Stimulated activated CD4-positive, alpha-beta T cell treated with anti-CD3 and anti-CD28 coated beads, Interleukin-4, amount 100 ng/mL, for 48 hours (primary cell): ENCODE data around the gene DCTPP1.

Experiments
- DNase-seq, 2 donors: peaks; one replicate each; pipeline ENCODE4 v3.0.0-alpha.2; 2020; ENCODE audit warnings: low read depth in 2 of 2

The DCTPP1 gene

DNA sequence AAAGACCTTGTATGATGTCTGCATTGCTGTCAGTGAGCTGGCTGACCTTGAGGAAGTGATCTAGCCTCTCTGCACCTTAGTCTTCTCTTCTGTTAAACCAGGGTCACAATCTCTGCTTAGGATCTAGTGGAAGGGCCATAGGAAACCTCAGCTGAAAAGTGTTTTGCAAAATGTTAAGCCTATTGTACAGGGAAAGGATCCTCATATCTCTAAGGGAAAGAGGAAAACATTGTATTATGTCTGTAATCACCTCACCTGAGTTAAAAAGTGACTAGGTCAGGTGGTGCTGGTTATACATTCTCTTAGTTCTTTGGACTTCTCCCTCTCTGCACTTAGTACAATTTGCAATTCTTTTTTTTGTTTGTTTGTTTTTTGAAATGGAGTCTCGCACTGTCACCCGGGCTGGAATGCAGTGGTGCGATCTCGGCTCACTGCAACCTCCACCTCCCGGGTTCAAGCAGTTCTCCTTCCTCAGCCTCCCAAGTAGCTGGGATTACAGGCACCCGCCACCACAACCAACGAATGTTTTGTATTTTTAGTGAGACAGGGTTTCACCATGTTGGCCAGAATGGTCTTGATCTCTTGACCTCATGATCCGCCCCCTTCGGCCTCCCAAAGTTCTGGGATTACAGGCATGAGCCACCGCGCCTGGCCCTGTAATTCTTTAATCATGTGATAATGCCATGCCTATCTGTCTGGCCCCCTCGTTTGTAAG, 17.8 kb upstream of the DCTPP1 start:
- DNase-seq, result no peak

DNA sequence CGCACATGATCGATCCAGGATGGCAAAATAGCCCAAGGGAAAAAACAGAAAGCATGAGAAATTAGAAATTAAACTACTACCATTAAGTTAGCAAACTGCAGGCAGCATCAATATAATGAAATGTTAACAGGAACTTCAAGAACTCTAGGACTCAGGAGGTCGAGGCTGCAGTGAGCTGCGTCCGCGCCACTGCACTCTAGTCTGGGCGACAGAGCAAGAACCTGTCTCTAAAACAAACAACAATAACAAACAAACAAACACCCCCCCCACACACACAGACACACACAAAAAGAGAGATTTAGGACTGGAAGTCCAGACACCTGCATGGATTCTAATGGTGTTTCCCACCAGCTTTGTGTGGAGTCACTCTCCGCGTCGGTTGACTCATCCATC, 16.4 kb upstream of the DCTPP1 start:
- DNase-seq, result no peak

DNA sequence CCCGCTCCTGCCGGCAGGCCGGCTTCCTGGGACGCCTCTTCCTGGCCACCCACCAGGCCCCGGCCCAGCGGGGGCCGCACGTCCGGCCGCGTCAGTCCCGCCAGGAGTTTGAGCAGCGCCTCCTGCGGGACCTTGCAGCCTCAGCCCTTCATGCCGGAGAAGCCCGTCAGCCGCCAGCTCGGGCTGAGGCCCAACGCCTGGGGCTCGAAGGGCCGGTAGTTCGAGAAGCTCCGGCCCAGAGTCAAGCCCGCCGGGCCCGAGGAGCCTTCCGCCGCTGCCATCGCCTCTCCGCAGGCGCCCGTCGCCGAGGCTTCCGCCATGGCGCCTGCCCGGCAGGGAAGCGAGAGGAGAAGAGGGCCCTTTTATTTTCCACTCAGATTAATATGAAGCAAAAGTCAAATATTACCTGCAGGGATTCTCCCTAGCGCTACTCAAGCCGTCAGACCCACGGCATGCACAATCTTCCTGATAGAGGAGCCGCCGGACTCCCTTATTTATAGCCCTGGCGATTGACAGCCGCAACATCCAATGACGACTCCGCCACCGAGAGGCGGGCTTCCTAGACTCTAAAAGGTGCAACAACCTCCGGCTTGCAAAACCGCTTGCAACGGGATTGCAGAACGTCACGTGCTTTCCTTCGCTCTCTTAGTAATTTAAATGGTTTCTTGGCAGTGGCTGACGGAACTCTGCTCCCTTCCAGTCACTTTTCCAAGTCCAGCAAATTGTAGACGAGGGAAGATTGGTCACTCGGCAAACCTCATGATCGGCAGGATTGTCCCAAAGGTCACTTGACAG, 15.8 kb upstream of the DCTPP1 start, which contains the start of gene SEPHS2:
Gene SEPHS2 (minus strand): TSS at position 467 of the 795 bp plus-strand sequence. CDS start 147 bp downstream, at position 320.
- DNase-seq, result peak; percentile 95

DNA sequence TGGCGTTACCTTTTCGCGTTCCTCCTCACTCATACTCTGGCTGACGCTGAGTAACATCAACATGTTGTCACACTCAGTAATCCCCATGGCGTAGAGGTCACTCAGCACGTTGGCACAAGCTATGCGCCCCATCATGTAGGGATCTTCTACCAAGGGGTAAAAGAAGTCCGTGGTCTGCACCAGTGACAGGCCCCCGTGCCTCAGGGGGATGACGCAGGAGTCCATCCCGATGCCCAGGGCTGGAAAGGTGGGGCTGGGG, 15.2 kb upstream of the DCTPP1 start:
- no peak for DNase-seq

DNA sequence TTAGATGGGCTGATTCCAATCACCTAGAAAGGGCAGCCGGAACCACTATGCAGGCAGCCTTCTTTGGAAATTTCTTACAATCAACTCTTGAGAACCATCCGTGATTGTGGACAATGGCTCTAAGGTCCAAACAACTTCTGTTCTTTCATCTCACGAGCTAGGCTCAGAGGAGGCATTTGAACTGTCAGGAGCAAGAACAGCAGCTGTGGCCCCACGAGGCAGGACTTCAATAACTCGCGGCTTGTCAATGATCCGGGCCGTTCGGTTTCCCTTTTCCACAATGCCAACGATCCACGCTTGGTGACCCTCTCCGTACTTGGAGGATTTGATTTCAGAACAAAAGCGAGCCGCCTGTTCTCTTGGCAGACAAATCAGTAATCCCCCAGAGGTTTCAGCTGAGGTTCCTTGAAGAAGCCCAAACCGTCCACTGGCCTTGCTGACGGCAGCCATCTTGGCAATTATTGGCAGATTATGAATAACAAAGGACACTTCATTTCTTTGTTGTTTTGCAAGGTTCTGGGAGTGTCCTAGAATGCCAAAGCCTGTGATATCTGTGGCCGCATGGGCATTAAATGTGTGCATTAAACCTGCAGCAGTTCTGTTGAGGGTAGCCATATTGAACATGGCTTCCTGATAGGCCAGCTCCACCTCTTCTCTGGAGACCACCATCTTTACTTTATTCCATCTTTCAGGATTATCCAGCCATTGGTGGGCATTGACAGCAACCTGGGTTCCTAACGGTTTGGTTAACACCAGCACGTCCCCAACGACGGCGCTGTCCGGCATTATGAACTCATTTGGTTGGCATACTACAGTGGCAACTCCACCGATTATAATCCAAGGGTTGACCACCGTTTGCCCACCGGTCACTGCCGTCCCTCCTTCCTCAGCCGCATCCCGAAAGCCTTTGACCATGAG, 14.7 kb upstream of the DCTPP1 start:
- no peak for DNase-seq

DNA sequence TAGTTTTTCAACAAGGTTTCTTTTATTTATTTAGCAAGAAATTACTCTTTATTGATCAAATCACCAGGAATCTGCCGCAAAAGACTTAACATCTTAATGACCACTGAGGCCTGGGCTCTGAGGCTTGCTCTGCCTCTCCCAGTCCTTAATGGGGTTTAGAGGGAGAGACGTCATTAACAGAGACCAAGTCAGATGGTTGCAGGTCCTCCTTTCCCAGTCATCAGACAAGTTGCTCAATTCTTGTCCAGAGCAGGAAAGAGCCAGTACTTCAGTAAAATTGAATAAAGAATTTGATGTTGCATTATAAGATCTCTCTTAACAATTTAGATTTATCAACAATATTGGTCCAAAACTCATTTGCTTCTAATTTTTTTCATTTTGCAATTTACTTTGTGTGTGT, 13.8 kb upstream of the DCTPP1 start:
- no peak for DNase-seq

DNA sequence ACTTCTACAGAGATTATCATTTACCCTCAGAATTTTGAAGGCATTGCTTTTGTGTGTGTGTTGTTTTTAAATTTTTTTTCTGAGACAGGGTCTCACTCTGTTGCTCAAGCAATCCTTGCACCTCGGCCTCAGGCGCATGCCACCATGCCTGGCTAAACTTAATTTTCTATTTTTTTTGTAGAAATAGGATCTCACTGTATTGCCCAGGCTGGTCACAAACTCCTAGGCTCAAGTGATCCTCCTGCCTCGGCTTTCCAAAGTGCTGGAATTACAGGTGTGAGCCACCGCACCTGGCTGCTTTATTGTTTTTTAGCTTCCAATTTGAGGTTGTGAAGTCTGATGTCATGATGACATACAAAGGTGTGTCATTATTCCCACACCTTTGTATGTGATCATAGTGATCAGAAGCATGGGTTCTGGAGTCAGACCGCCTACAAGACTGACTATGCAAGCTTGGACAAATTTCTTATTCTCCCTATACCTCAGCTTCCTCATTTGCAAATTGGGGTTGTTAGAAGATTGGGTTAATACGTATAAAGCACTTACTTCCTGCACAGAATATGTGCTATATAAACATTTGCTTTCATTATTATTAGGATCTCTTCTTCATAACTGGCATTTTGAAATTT, 10.0 kb upstream of the DCTPP1 start:
- no peak for DNase-seq

DNA sequence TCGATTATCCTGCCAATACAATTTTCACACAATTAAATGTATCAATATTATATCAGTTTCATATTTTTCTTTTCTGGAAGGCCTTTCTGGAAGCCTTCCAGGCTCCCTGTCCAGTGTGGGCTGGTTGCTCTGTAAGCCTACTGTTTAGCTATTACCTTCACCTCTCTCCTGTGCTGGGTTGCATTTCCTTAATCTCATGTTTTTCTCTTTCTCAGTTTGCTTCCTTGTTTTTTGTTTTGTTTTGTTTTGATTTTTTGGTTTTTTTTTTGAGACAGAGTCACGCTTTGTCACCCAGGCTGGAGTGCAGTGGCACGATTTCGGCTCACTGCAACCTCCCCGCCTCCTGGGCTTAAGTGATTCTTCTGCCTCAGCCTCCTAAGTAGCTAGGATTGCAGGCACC, 9.0 kb upstream of the DCTPP1 start:
- no peak for DNase-seq

DNA sequence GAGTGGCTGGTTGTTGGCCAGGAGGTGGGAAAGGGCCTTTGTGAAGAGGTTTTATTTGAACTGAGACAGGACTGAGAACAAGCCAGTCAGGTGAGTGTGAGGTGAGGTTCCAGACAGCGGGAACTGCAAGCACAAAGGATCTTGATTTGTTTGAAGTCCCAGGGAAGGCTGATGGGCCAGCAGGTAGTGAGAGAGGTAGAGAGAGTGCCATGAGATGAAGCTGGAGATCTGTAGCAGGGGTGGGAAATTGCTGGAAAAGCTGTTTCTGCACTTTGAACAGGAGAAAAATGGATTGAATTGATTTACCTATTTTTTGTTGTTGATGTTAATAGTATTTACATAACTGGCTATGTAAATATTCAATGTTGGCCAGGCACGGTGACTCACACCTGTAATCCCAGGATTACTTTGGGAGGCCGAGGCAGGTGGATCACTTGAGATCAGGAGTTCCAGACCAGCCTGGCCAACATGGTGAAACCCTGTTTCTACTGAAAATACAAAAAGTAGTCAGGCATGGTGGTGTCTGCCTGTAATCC, 7.7 kb upstream of the DCTPP1 start:
- DNase-seq, result no peak

DNA sequence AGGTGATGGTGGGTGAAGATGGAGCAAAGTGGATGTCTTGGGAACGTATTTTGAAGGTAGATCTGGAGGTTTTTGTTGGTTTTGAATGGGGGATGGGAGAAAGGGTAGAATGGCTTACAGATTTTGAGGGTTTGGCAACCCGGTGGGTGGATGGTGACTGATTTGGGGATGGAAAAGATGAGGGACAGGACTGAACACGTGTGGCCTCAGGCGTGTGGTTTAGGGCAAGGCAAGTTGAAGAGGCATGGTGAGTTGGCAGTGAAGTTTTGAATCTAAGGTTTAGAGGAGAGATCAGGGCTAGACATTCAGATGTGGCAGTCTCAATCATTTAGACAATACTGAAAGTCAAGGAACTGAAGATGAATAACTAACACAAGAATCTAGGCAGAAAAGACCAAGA, 5.0 kb upstream of the DCTPP1 start:
- peak; percentile 54 to 79 for DNase-seq

DNA sequence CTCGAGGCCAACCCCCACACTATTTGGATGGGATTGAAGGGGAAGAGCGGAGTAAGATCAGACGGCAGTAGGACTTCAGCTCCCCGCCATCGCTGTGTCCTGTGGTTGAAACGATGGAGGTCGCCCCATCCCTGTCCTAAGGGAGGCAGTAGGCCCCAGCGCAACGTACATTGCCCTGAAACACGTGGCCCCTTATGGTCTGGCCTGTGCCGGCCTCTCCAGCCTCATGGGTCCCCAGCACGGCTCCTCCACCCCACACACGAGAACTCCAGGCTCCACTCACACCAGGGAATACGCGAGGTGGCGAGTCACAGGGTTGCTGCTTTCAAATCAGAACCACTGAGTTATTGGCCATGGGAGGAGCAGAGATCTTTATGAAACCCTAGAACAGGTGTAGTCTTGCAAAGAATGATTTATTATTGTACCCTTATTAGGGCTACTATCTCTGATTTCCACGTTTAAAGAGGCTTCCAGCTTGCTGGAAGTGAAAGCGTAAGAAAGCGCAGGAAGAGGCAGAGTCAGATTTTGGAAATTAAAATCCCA, 669 bp upstream of the DCTPP1 start:
- DNase-seq, result no peak

DNA sequence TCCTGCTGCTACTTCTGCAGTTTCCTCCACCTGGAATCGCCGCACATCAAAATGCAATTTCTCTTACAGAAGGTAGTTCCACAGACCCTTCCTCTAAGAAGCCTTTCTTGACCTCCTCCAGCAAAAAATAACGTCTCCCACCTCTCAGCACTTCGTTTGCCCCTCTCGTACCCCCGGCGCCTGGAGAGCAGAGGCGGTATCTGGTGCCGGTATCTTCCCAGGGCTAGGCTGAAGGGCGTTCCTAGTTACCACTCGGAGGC, 482 bp downstream of the DCTPP1 start:
- DNase-seq, result no peak

DNA sequence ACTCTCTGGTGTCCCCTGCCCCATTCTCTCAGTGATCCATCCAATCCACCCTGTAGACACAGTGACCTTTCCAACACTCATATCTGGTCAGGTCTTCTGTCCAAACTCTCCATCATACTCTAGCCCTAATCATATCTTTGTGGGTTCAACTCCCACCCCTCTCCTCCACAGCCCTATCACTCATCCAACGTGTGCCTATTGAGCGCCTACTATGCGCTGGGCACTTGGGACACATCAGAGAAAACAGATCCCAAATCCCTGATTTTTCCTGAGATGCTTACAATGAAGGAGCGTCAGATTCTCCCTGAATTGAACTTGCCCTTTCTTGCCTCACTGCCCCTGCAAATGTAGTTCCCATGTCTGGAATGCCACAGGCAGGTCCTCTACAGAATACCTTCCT, 1.8 kb downstream of the DCTPP1 start:
- DNase-seq, result no peak

DNA sequence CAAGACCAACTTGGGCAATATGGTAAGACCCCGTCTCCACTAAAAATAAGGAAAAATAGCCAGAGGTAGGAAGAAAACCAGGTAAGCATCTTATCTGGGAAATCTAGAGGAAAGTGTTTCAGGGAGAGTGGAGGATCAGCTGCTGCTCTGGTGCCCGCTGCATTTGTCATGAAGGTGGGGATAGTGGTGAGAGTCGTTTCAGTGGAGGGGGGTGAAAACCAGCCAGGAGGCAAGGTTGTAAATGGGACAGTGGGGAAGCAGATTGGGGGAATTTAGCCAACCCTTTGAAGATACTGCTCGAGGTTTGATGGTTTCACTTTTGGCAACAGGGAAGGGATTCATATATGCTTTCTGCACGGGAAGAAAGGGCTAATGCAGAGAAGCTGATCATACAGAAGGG, 8.8 kb downstream of the DCTPP1 start:
- DNase-seq, result no peak

DNA sequence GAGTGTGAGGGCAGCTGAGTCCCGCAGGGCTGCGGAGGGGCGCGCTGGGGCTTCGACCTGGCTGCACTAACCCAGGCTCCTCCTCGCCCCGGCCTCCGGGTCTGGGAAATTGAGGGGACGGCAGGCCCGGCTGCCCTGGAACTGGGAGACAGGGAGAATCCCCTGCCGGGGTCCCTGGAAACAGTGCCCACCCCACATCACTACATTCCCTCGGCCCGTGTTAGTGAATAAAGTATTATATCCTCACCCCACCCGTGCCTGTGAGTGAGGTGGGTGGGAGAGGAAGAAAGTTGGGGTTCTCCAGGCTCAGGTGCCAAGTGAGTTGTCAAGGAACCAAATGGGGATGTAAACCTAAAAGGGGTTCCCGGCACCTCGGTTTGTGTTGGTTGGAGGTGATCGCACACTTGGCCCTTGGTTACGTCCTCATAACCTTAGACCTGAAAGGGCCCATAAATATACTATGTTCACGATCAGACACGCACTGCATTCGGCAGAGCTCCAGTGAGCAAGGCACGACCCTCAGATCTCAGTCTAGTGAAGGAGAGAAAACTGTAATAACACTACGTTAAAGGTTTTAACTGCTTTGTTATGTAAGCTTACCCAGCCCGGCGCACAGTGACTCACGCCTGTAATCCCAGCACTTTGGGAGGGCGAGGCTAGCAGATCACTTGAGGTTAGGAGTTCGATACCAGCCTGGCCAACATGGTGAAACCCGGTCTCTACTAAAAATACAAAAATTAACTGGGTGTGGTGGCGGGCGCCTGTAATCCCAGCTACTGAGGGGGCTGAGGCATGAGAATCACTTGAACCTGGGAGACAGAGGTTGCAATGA, 11.3 kb downstream of the DCTPP1 start:
- DNase-seq, result no peak

DNA sequence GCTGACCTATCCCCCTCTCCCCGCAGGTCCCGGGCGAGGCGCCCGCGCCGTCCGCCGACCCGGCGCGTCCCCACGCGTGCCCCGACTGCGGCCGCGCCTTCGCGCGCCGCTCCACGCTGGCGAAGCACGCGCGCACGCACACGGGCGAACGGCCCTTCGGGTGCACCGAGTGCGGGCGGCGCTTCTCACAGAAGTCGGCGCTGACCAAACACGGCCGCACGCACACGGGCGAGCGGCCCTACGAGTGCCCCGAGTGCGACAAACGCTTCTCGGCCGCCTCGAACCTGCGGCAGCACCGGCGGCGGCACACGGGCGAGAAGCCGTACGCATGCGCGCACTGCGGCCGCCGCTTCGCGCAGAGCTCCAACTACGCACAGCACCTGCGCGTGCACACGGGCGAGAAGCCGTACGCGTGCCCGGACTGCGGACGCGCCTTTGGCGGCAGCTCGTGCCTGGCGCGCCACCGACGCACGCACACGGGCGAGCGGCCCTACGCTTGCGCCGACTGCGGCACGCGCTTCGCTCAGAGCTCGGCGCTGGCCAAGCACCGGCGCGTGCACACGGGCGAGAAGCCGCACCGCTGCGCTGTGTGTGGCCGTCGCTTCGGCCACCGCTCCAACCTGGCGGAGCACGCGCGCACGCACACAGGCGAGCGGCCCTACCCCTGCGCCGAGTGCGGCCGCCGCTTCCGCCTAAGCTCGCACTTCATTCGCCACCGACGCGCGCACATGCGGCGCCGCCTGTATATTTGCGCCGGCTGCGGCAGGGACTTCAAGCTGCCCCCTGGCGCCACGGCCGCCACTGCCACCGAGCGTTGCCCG, 12.1 kb downstream of the DCTPP1 start:
- peak; percentile 81 to 84 for DNase-seq

DNA sequence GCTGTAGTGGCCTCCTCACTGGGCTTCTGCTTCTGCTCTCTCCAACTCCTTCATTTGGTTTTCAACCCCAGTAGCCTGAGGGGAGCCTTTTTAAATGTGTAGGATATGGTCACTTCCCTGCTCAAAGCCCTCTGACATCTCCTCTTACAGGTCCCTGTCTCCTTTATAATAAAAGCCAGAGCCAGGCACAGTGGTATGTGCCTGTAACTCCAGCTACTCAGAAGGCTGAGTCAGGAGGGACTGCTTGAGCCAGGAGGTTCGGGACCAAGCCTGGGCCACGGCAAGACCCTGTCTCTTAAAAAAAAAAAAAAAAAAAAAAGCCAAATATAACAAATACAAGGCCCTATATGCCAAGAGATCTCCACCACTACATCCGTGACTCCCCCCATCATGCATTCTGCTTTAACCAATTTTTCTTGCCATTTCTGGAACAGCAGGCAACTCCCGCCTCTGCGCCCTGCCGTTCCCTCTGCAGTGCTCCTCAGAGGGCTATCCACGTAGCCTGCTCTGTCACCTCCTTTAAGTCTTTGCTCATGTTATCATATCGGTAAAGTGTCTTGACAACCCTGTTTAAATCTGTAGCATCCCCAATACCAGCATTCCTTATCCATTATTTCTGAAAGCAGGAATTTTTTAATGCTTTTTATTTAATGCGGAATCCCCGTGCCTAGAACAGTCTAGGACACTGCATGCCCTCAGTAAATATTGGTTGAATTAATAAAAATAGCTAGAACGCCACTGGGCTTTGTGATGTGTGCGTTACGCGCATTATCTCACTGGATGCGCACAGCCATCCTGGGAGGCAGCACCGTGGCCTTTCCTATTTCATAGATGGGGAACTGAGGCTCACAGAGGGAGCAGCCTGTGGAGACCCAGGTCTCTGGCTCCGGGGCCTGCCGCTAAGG, 13.0 kb downstream of the DCTPP1 start:
- DNase-seq, result no peak

DNA sequence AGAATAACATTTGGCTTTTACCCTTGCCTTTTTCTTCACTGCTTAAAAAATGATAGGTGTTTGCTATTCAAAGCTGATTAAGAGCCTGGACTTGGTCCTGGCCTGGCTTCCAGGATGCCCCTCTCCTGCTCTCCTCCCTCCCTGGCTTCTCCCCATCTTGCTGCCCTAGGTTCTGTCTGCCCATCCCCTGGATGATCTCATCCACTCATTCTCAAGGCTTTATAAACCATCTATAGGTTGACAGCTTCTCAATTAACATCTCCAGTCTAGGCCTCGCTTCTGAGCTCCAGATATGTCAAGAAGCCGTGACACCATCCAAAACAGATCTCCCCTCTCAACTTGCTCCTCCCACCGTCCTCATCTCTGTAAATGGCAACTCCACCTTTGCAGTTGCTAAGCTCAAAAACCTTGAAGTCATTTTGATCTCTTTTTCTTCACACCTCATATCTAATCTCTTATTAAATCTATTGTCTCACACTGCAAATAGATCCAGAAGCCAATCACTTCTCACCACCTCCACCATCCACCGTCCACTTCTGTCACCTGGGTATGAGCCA, 13.7 kb downstream of the DCTPP1 start:
- DNase-seq, result no peak

DNA sequence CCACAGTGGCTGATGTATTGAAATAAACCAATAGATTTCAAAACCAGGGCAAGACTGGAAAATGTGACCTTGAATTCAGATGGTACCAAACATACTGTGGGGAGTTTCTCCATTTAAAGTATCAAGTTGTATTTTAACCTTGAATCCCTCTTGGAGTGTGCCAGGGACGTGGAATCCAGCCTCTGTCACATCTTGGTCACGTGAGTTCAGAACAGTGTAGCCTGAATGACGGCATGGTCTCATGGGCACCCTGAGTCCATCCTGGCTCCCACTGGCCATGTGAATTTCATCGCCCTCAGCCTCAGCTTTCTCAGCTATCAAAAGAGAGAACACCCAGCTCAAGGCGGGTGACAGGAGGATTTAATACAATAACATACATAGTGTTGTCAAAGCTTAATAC, 15.7 kb downstream of the DCTPP1 start:
- DNase-seq, result no peak
